Measurements from ENCODE around the gene MEGF9. TPM values are rescaled to one million over a fixed set of nuclear protein-coding genes. Genes with fewer than 3 reads are reported as not detected.

MEGF9 gene
- total RNA-seq, 2 donors from 2014 or later = 15.3 to 23.8 TPM

DNA sequence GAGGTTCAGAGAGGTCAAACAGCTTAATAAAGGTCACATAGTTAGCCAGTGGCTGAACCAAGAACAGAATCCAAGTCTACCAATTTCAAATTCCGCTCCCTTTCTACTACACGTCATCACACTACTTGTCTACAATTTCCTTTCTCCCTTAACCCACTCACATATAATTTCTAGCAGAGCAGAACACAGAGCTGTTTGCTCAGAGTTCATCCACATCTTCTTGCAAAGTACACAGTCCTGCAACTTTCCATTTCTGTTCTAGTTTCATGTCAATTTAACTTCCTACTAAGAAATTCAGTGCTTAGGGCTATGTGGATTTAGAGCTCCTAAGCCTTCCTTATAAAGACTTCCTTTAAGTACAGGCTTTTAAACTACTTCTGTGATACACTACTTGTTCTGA, 61.3 kb downstream of the MEGF9 start:
- Histone ChIP-seq H3K4me1 (peaks cover 0 to 4% of the 10 kb centered on the region in 2 donors), H3K36me3 (no peaks in the 10 kb centered on the region), H3K27me3 (no peaks in the 10 kb centered on the region), H3K4me3 (no peak overlapping the region), H3K27ac (no peak overlapping the region), H3K9me3 (no peaks in the 10 kb centered on the region)
- DNase-seq (ENCODE audit: low spot score) = no peak
- TF ChIP-seq, protein P1, sequence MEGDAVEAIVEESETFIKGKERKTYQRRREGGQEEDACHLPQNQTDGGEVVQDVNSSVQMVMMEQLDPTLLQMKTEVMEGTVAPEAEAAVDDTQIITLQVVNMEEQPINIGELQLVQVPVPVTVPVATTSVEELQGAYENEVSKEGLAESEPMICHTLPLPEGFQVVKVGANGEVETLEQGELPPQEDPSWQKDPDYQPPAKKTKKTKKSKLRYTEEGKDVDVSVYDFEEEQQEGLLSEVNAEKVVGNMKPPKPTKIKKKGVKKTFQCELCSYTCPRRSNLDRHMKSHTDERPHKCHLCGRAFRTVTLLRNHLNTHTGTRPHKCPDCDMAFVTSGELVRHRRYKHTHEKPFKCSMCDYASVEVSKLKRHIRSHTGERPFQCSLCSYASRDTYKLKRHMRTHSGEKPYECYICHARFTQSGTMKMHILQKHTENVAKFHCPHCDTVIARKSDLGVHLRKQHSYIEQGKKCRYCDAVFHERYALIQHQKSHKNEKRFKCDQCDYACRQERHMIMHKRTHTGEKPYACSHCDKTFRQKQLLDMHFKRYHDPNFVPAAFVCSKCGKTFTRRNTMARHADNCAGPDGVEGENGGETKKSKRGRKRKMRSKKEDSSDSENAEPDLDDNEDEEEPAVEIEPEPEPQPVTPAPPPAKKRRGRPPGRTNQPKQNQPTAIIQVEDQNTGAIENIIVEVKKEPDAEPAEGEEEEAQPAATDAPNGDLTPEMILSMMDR (IDR thresholded peaks at IDR 0.05) = no peak

DNA sequence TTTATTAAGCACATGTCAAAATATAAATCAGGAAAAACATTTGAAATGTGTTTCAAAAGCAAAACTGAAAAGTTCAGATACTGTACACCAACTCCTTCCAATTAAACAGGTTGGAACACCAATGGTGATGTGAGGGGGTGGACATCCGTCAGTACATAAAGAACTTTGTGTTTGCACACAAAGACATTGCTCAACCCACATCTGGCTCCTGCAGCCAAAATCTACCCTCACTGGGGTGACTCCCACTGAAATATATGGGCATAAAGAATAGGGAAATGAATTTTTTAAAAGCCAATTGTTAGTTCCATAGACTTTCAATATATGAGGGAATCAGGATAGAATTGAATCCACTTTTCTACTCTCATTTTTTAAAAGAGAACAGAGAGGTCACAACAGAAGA, 63.9 kb downstream of the MEGF9 start:
- Histone ChIP-seq H3K36me3 (no peaks in the 10 kb centered on the region), H3K4me1 (peaks cover 0 to 4% of the 10 kb centered on the region in 2 donors), H3K4me3 (no peak overlapping the region), H3K27me3 (no peaks in the 10 kb centered on the region), H3K27ac (no peak overlapping the region), H3K9me3 (no peaks in the 10 kb centered on the region)
- TF ChIP-seq, protein P1 (IDR thresholded peaks at IDR 0.05) = no peak
- DNase-seq (ENCODE audit: low spot score) = no peak

DNA sequence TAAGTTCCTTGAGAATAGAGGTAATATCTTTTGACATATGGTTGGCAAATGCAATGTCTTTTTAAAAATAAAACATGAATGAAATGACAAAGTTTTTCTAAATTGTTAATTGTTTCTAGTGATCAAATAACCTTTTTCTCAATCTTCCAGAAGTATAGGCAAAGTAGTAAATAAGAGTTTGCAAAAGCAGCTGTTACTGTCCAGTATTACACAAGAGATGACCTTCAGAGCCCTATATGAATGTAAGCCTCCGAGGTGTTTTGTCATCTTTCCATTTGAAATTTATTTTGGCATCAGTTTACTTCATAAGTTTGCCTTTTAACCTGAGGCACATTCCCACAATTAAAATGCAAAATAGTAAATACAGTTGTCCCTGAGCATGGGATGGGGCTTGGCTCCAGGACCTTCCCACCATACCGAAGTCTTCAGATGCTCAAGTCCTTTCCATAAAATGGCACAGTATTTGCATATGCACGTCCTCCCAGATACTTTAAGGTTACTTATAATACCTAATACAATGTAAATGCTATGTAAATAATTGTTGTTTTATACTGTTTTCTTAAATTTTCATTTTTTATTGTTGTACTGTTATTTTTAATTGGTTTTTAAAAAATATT, 65.6 kb downstream of the MEGF9 start:
- no peak for DNase-seq (ENCODE audit: low spot score)
- Histone ChIP-seq H3K4me1 (no peaks in the 10 kb centered on the region), H3K9me3 (no peaks in the 10 kb centered on the region), H3K27ac (no peak overlapping the region), H3K27me3 (no peaks in the 10 kb centered on the region), H3K36me3 (no peaks in the 10 kb centered on the region), H3K4me3 (no peak overlapping the region)
- TF ChIP-seq, protein P1 (IDR thresholded peaks at IDR 0.05) = no peak

DNA sequence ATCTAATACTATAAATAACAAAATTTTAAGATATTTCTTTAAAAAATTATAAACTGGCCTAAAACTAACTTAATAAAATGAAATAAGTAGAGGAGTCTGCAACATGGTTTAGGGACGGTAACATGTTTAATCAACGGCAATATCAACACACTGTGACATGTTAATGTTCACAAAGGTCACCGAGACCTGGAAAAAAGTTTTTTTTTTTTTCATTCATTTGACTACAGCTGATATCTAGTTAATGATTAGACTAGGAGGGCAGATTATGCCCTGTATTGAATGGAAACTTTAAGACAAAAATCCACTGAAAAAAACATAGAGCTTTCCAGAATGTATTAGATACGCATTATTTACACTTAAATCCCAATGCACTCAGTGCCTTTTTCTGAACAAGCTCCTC, 67.3 kb downstream of the MEGF9 start:
- no peak for DNase-seq (ENCODE audit: low spot score)
- no peak overlapping the region for H3K4me3 ChIP-seq
- H3K9me3 ChIP-seq = no peaks in the 10 kb centered on the region
- H3K4me1 ChIP-seq = no peaks in the 10 kb centered on the region
- TF ChIP-seq, protein P1 (IDR thresholded peaks at IDR 0.05) = no peak
- no peak overlapping the region for H3K27ac ChIP-seq
- no peaks in the 10 kb centered on the region for H3K27me3 ChIP-seq
- H3K36me3 ChIP-seq = no peaks in the 10 kb centered on the region

DNA sequence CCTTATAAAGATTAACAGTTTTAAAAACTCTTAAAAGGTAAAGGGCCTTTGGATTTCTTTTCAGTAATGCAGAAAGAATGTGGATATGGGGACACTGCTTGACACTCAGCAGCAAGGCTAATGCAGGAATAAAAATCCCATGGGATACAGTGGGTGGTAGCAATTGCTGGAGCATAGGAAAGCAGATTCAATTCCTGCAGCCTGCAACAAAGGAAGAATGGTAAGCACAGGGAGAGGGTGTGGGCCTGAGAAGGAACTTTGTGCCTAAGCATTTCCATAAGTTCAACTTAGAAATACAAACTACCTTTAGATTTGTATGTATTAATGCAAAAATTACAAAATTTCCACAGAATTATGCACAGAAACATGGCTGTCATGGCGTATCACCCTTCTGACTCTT, 68.5 kb downstream of the MEGF9 start:
- DNase-seq (ENCODE audit: low spot score) = no peak
- no peak overlapping the region for H3K27ac ChIP-seq
- H3K36me3 ChIP-seq = no peaks in the 10 kb centered on the region
- H3K27me3 ChIP-seq = no peaks in the 10 kb centered on the region
- TF ChIP-seq, protein P1 (IDR thresholded peaks at IDR 0.05) = no peak
- no peaks in the 10 kb centered on the region for H3K9me3 ChIP-seq
- H3K4me1 ChIP-seq = no peaks in the 10 kb centered on the region
- no peak overlapping the region for H3K4me3 ChIP-seq

DNA sequence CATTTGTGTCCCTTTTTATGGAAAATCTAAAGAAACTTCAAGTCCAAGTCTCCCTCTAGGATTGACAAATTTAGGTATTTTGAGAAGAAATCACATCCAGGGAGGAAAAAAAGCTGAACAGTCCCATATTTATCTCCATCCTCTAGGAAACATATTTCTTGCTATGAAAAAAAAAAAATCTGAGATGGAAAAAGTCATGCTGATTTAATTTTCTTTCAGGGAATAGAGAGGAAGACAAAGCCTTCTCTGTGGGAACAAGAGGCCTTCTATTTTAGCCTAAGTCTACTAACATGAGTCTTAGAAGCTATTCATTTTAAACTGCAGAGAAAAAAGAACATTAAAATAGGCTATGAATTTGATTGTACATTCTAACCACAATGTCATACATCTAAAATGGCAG, 71.2 kb downstream of the MEGF9 start:
- Histone ChIP-seq H3K27me3 (no peaks in the 10 kb centered on the region), H3K4me3 (no peak overlapping the region), H3K36me3 (no peaks in the 10 kb centered on the region), H3K27ac (no peak overlapping the region), H3K4me1 (no peaks in the 10 kb centered on the region), H3K9me3 (no peaks in the 10 kb centered on the region)
- no peak for DNase-seq (ENCODE audit: low spot score)
- TF ChIP-seq, protein P1 (IDR thresholded peaks at IDR 0.05) = no peak
